NCI-H526 (cell line): ENCODE results near the gene H19.

Experiments used
- DNase-seq, 2 experiments: peaks; one replicate each; lab custom pipeline; 2025; lab: John Stamatoyannopoulos, UW

H19 gene

GRCh38 chr11:1946812-1947484 is 50.7 kb downstream of the H19 start, which contains the start of gene MRPL23:
Gene MRPL23 (plus strand): TSS chr11:1947332. CDS start chr11:1947363, 31 bp downstream.
- DNase-seq, result no peak
